ENCODE measurements around the gene NCBP3.

- TF ChIP-seq CTCF (conservative IDR thresholded peaks at IDR 0.05) (no peak), EZH2 (IDR thresholded peaks at IDR 0.05; ENCODE audit: low read depth) (no peak)
Measured at GRCh38 chr17:3788200-3788599, 57.8 kb downstream of the NCBP3 start.
